Hippocampal formation (tissue), 2 donors: ENCODE data around the gene ZNF516.

Source experiments
- DNase-seq, 2 donors: peaks; one replicate each; lab custom pipeline; 2025; lab: John Stamatoyannopoulos, UW

ZNF516 gene

GRCh38 chr18:76468345-76469304 is 26.4 kb downstream of the ZNF516 start:
- DNase-seq, result no peak

GRCh38 chr18:76467371-76468190 is 27.5 kb downstream of the ZNF516 start:
- no peak for DNase-seq

GRCh38 chr18:76466410-76466991 is 28.5 kb downstream of the ZNF516 start:
- no peak for DNase-seq

GRCh38 chr18:76465630-76466409 is 29.2 kb downstream of the ZNF516 start:
- no peak for DNase-seq

- no peak for DNase-seq
Measured at GRCh38 chr18:76464281-76465259, 30.5 kb downstream of the ZNF516 start.

GRCh38 chr18:76463872-76464271 is 31.2 kb downstream of the ZNF516 start:
- DNase-seq, result no peak

- no peak for DNase-seq
Measured at GRCh38 chr18:76463358-76463757, 31.7 kb downstream of the ZNF516 start.

- DNase-seq, result no peak
Measured at GRCh38 chr18:76462326-76462694, 32.7 kb downstream of the ZNF516 start.

GRCh38 chr18:76461692-76462325 is 33.2 kb downstream of the ZNF516 start:
- DNase-seq, result no peak

GRCh38 chr18:76461148-76461547 is 33.9 kb downstream of the ZNF516 start:
- no peak for DNase-seq

- no peak for DNase-seq
Measured at GRCh38 chr18:76460482-76460881, 34.6 kb downstream of the ZNF516 start.

GRCh38 chr18:76459687-76460350 is 35.2 kb downstream of the ZNF516 start:
- DNase-seq, result no peak

- DNase-seq, result no peak
Measured at GRCh38 chr18:76459312-76459686, 35.7 kb downstream of the ZNF516 start.

- DNase-seq, result no peak
Measured at GRCh38 chr18:76458522-76459311, 36.3 kb downstream of the ZNF516 start.

GRCh38 chr18:76457957-76458356 is 37.1 kb downstream of the ZNF516 start:
- no peak for DNase-seq

- no peak for DNase-seq
Measured at GRCh38 chr18:76457475-76457874, 37.6 kb downstream of the ZNF516 start.

- no peak for DNase-seq
Measured at GRCh38 chr18:76456823-76457222, 38.2 kb downstream of the ZNF516 start.

- no peak for DNase-seq
Measured at GRCh38 chr18:76456018-76456750, 38.9 kb downstream of the ZNF516 start.
